Small intestine (tissue), 7 donors: ENCODE measurements around the gene AGO1. TPM values are rescaled to one million over a fixed set of nuclear protein-coding genes. Genes with fewer than 3 reads are reported as not detected.
A peak's percentile ranks its signal among the peaks of the same experiment; 100 is the strongest.
"Not testable (repeated sequence)": the region's sequence is repeated elsewhere in the genome, so short reads cannot be mapped to it uniquely, and the experiment has no call there.

Experiments
- DNase-seq, 2 donors: peaks; one replicate each; pipeline versions ENCODE4 v3.0.0 to v3.0.0-alpha.2; 2013
- FAIRE-seq: peaks from 2 replicates; lab custom pipeline; 2012; peaks lifted over from hg19 to GRCh38; lab: Jason Lieb, UNC
- H3K27ac ChIP-seq, 3 donors: one replicate each; pipeline ENCODE4 v1.5.1; 2013; ENCODE audit warnings: low read length in 2 of 3, mild to moderate bottlenecking in 2 of 3, control low read depth in 1 of 3, inconsistent platforms in 1 of 3, low read depth in 1 of 3, moderate library complexity in 1 of 3
- H3K27me3 ChIP-seq, 3 donors: one replicate each; pipeline ENCODE4 v1.6.1; 2013; ENCODE audit warnings: low read length in 3 of 3, inconsistent platforms in 1 of 3; ENCODE audit not compliant: control insufficient read depth in 3 of 3, insufficient read depth in 3 of 3
- H3K36me3 ChIP-seq, 3 donors: one replicate each; pipeline ENCODE4 v1.6.1; 2013; ENCODE audit warnings: low read length in 3 of 3, inconsistent platforms in 1 of 3, low read depth in 1 of 3, mild to moderate bottlenecking in 1 of 3, moderate library complexity in 1 of 3; ENCODE audit not compliant: control insufficient read depth in 3 of 3, insufficient read depth in 2 of 3
- H3K4me1 ChIP-seq, 3 donors: one replicate each; pipeline ENCODE4 v1.6.1; 2013; ENCODE audit warnings: low read length in 2 of 3, inconsistent platforms in 1 of 3, low read depth in 1 of 3, mild to moderate bottlenecking in 1 of 3, moderate library complexity in 1 of 3; ENCODE audit not compliant: control insufficient read depth in 3 of 3, insufficient read depth in 2 of 3
- H3K4me3 ChIP-seq, 3 donors: one replicate each; pipeline ENCODE4 v1.5.1; 2013; ENCODE audit warnings: low read length in 3 of 3, control low read depth in 1 of 3, inconsistent platforms in 1 of 3, low read depth in 1 of 3, mild to moderate bottlenecking in 1 of 3, moderate library complexity in 1 of 3
- H3K9me3 ChIP-seq, 2 donors: one replicate each; pipeline ENCODE4 v1.6.1; 2013; ENCODE audit warnings: low read depth in 1 of 2, low read length in 1 of 2; ENCODE audit not compliant: control insufficient read depth in 2 of 2, insufficient read depth in 1 of 2
- WGBS, 3 donors: extraction: QIAGEN DNeasy Blood & Tissue Kit; methylation state at CpG; one replicate each; pipeline ENCODE4 v1.1.7; 2013; 5-methylcytosine and 5-hydroxymethylcytosine counted together
- polyA plus RNA-seq, 4 donors: library from polyadenylated mRNA; stranded (reverse) in 3 of 4; unstranded in 1 of 4; fragments of 200-250 nt in 3 of 4; fragments of 120-200 nt in 1 of 4; gene quantifications; one replicate each; pipeline versions ENCODE4 v1.2.1 to v1.2.3, GENCODE V29; 2013
- donor health status: healthy with polysubstance abuse.
- donor health status: control.
- donor health status: control.
- donor health status: Bipolar disorder and iron deficiency.
- donor health status: healthy.

Gene AGO1
- polyA plus RNA-seq, 4 donors, result 2.4 to 16.8 (median 7.0) TPM

DNA sequence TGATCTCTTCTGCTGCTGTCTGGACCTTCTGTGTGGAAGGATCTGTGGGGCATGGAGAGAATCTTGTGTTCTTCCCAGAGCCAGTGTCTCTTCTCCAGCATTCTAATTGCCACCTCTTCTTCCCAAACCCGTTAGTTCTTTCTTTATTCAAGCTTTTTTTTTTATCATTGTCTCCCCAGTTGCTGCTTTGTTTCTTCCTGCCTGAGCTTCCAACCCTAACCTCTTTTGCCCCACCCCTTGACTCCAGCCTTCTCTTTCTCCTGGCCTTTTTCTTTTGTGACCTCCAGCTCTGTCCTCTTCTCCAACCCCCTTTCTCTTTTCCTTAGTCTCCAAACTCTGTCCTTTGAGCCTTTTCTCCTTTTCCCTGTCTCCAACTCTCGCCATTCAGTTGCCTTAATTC lies 4.5 kb downstream of the AGO1 start:
- FAIRE-seq, result no peak
- Histone ChIP-seq H3K4me3 (no peak overlapping the region), H3K36me3 (peaks cover 0 to 21% (median 7%) of the 10 kb centered on the region in 3 donors), H3K27me3 (no peaks in the 10 kb centered on the region), H3K4me1 (peaks cover 12 to 36% (median 22%) of the 10 kb centered on the region in 3 donors), H3K9me3 (no peaks in the 10 kb centered on the region), H3K27ac (peak overlapping the region; percentile 36 to 86 (median 52))
- 30 to 64% (median 45%) methylated on average over 2 of the region's 2 CpGs for WGBS, 3 donors
- no peak for DNase-seq

GRCh38 chr1:35888255-35888654 lies 5.2 kb downstream of the AGO1 start:
- Histone ChIP-seq H3K36me3 (peaks cover 0 to 29% (median 13%) of the 10 kb centered on the region in 3 donors), H3K4me1 (peaks cover 12 to 33% (median 22%) of the 10 kb centered on the region in 3 donors), H3K4me3 (no peak overlapping the region), H3K27ac (peak overlapping the region in 2 of 3 donors; percentile 36 to 43), H3K9me3 (no peaks in the 10 kb centered on the region), H3K27me3 (no peaks in the 10 kb centered on the region)
- FAIRE-seq (no peak), DNase-seq (peak; percentile 66 to 87)
- WGBS, 3 donors, result 15 to 68% (median 47%) methylated on average over 11 of the region's 11 CpGs

GRCh38 chr1:35888981-35889380 lies 6.0 kb downstream of the AGO1 start:
- peaks cover 12 to 33% (median 22%) of the 10 kb centered on the region in 3 donors for H3K4me1 ChIP-seq
- H3K9me3 ChIP-seq, H3K27ac ChIP-seq, H3K4me3 ChIP-seq, H3K27me3 ChIP-seq, FAIRE-seq, DNase-seq: not testable (repeated sequence)
- WGBS, 3 donors, result 70 to 78% (median 71%) methylated on average over 3 of the region's 3 CpGs
- peaks cover 0 to 36% (median 16%) of the 10 kb centered on the region in 3 donors for H3K36me3 ChIP-seq

DNA sequence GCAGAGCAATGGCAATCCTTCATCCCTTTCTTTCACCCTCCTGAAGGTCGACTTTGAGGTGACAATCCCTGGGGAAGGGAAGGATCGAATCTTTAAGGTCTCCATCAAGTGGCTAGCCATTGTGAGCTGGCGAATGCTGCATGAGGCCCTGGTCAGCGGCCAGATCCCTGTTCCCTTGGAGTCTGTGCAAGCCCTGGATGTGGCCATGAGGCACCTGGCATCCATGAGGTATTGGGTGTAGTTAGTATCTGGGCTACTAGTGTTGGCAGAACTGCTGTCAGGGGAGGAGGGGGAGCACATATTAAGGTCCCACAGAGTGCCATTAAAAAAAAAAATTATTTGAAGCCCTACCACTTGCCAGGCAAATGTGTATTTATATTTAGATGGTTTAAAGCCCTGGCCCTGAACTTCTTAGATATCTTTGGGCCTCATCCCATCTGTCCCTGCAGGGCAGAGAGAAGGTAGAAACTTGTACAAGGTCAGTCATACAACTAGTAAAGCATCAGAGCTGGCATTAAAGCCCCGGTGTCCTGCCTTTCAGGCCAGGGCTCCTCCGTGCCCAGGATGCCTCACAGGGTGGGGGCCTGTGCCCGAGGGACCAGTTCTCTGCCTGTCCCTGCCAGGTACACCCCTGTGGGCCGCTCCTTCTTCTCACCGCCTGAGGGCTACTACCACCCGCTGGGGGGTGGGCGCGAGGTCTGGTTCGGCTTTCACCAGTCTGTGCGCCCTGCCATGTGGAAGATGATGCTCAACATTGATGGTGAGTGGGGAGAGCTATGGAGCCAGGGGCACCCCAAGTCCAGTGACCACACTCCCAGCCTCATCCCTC lies 10.3 kb downstream of the AGO1 start:
- no peak overlapping the region for H3K27ac ChIP-seq
- FAIRE-seq (no peak), DNase-seq (no peak)
- H3K9me3 ChIP-seq, result no peaks in the 10 kb centered on the region
- no peak overlapping the region for H3K4me3 ChIP-seq
- peaks cover 3 to 45% (median 27%) of the 10 kb centered on the region in 3 donors for H3K36me3 ChIP-seq
- H3K4me1 ChIP-seq, result peaks cover 0 to 3% (median 0%) of the 10 kb centered on the region in 3 donors
- H3K27me3 ChIP-seq, result no peaks in the 10 kb centered on the region
- WGBS, 3 donors, result 95 to 97% (median 97%) methylated on average over 14 of the region's 14 CpGs

- 77 to 83% (median 81%) methylated on average over 6 of the region's 6 CpGs for WGBS, 3 donors
- Histone ChIP-seq H3K27ac (no peak overlapping the region), H3K9me3 (no peaks in the 10 kb centered on the region), H3K36me3 (peaks cover 3 to 43% (median 27%) of the 10 kb centered on the region in 3 donors), H3K27me3 (no peaks in the 10 kb centered on the region), H3K4me3 (no peak overlapping the region), H3K4me1 (no peaks in the 10 kb centered on the region)
- FAIRE-seq (no peak), DNase-seq (no peak)
These were observed 11.2 kb downstream of the AGO1 start for GRCh38 chr1:35894183-35894582.

GRCh38 chr1:35894656-35895055 lies 11.6 kb downstream of the AGO1 start:
- no peak for FAIRE-seq
- WGBS, 3 donors, result 91 to 97% (median 96%) methylated on average over 1 of the region's 1 CpG
- H3K36me3 ChIP-seq, result peaks cover 3 to 39% (median 27%) of the 10 kb centered on the region in 3 donors

GRCh38 chr1:35899941-35900340 lies 16.9 kb downstream of the AGO1 start:
- no peaks in the 10 kb centered on the region for H3K4me1 ChIP-seq
- H3K27me3 ChIP-seq, result no peaks in the 10 kb centered on the region
- FAIRE-seq, result no peak
- H3K27ac ChIP-seq, result no peak overlapping the region
- peaks cover 0 to 34% (median 13%) of the 10 kb centered on the region in 3 donors for H3K36me3 ChIP-seq
- DNase-seq, result no peak
- no peaks in the 10 kb centered on the region for H3K9me3 ChIP-seq
- H3K4me3 ChIP-seq, result no peak overlapping the region

More at GRCh38 chr1:35894656-35895055, 11.6 kb downstream of the AGO1 start:
- H3K27me3 ChIP-seq, result no peaks in the 10 kb centered on the region
- no peak overlapping the region for H3K4me3 ChIP-seq
- H3K4me1 ChIP-seq, result no peaks in the 10 kb centered on the region
- H3K27ac ChIP-seq, result no peak overlapping the region
- DNase-seq, result no peak
- H3K9me3 ChIP-seq, result no peaks in the 10 kb centered on the region

DNA sequence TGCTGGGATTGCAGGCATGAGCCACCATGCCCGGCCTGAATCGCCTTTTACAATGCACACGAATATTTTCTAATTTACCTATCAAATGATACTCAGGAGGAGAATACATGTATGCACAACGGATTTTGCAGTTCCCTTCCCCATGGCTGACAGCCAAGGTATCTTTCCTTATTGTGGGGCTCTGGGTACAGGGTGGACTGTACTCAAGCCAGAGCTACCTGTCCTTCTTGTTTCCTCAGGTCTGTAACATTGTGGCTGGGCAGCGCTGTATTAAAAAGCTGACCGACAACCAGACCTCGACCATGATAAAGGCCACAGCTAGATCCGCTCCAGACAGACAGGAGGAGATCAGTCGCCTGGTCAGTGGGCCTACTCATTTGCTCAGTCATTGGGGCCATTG lies 18.2 kb downstream of the AGO1 start:
- Histone ChIP-seq H3K4me3 (no peak overlapping the region), H3K36me3 (peaks cover 3 to 38% (median 11%) of the 10 kb centered on the region in 3 donors), H3K4me1 (no peaks in the 10 kb centered on the region), H3K27me3 (no peaks in the 10 kb centered on the region), H3K9me3 (no peaks in the 10 kb centered on the region), H3K27ac (no peak overlapping the region)
- DNase-seq (no peak), FAIRE-seq (no peak)
- 91 to 96% (median 94%) methylated on average over 9 of the region's 9 CpGs for WGBS, 3 donors
